IMR-90 (cell line): ENCODE data around the gene TCF3. TPM values are rescaled to one million over a fixed set of nuclear protein-coding genes. Genes with fewer than 3 reads are reported as not detected.

ENCODE experiments used
- ATAC-seq: fragments of 200-7000 bp; cut with Tn5 transposase; 2 replicates; pipeline ENCODE4 v1.9.1; 2020; ENCODE audit warnings: low read depth, mild to moderate bottlenecking, moderate library complexity
- BruUV-seq: library from RNA; stranded (reverse); fragments of 400-500 nt; replicated peaks from 2 replicates; lab custom pipeline; 2021; lab: Mats Ljungman, UMichigan
- CTCF ChIA-PET: fragments of 300-600 bp; formaldehyde crosslinking; extraction: SDS; loops from one replicate; lab custom pipeline; 2021; ENCODE audit warnings: antibody characterized with exemption; lab: Yijun Ruan, JAX
- POLR2A ChIA-PET: fragments of 300-600 bp; sonication (Branson Sonifier 250); formaldehyde crosslinking; loops from one replicate; lab custom pipeline; 2022; ENCODE audit warnings: antibody characterized with exemption; ENCODE audit not compliant: unreplicated experiment; lab: Charles Lee
- DNase-seq: peaks from one replicate; pipeline ENCODE4 v3.0.0; 2013
- H2AFZ ChIP-seq: replicated peaks from 2 replicates; pipeline ENCODE3; 2013; ENCODE audit warnings: low read length, mild to moderate bottlenecking; ENCODE audit not compliant: poor library complexity
- H2AK5ac ChIP-seq: 2 replicates; pipeline ENCODE4 v1.6.1; 2013; ENCODE audit warnings: low read depth, low read length, inconsistent platforms
- H2AK9ac ChIP-seq: replicated peaks from 2 replicates; pipeline ENCODE3; 2013; ENCODE audit warnings: mild to moderate bottlenecking, low read depth, low read length, moderate library complexity; ENCODE audit not compliant: poor library complexity
- H2BK120ac ChIP-seq: 2 replicates; pipeline ENCODE4 v1.6.1; 2013; ENCODE audit warnings: low read depth, low read length, inconsistent platforms
- H2BK15ac ChIP-seq: 3 replicates; pipeline ENCODE4 v1.6.1; 2013; ENCODE audit warnings: low read depth, low read length, inconsistent platforms
- H2BK20ac ChIP-seq: 2 replicates; pipeline ENCODE4 v1.6.1; 2013; ENCODE audit warnings: low read depth, mild to moderate bottlenecking, inconsistent platforms, low read length, moderate library complexity
- H2BK5ac ChIP-seq: 2 replicates; pipeline ENCODE4 v1.6.1; 2013; ENCODE audit warnings: mild to moderate bottlenecking, low read depth, low read length, inconsistent platforms; ENCODE audit not compliant: poor library complexity, severe bottlenecking
- H3K14ac ChIP-seq: replicated peaks from 2 replicates; pipeline ENCODE4 v1.6.1; 2013; ENCODE audit warnings: low read depth, low read length, inconsistent platforms
- H3K18ac ChIP-seq: 2 replicates; pipeline ENCODE4 v1.6.1; 2013; ENCODE audit warnings: low read depth, low read length, control low read depth
- H3K23ac ChIP-seq: 2 replicates; pipeline ENCODE4 v1.6.1; 2013; ENCODE audit warnings: low read depth, low read length, inconsistent platforms
- H3K27ac ChIP-seq: 2 replicates; pipeline ENCODE4 v1.5.1; 2013; ENCODE audit warnings: mild to moderate bottlenecking, control low read depth, low read length; ENCODE audit not compliant: insufficient read depth
- H3K27me3 ChIP-seq: 2 replicates; pipeline ENCODE4 v1.6.1; 2013; ENCODE audit warnings: low read length; ENCODE audit not compliant: control insufficient read depth, insufficient read depth
- H3K36me3 ChIP-seq: 2 replicates; pipeline ENCODE4 v1.6.1; 2013; ENCODE audit warnings: low read length, mixed read lengths; ENCODE audit not compliant: control insufficient read depth, insufficient read depth
- H3K4ac ChIP-seq: 2 replicates; pipeline ENCODE4 v1.6.1; 2013; ENCODE audit warnings: low read depth, low read length, inconsistent platforms
- H3K4me1 ChIP-seq: 2 replicates; pipeline ENCODE4 v1.6.1; 2013; ENCODE audit warnings: low read length, mixed read lengths; ENCODE audit not compliant: control insufficient read depth, insufficient read depth
- H3K4me2 ChIP-seq: 2 replicates; pipeline ENCODE4 v1.6.1; 2013; ENCODE audit warnings: low read depth, mild to moderate bottlenecking, control low read depth, low read length, moderate library complexity
- H3K4me3 ChIP-seq: 2 replicates; pipeline ENCODE4 v1.5.1; 2013; ENCODE audit warnings: low read depth, mild to moderate bottlenecking, control low read depth, low read length, moderate library complexity; ENCODE audit not compliant: insufficient read depth
- H3K56ac ChIP-seq: 2 replicates; pipeline ENCODE4 v1.6.1; 2013; ENCODE audit warnings: low read length, inconsistent platforms; ENCODE audit not compliant: insufficient read depth; ENCODE audit errors: extremely low read depth
- H3K79me1 ChIP-seq, 2 experiments: 2 replicates each; pipeline ENCODE4 v1.6.1; 2013; ENCODE audit warnings: low read length in 2 of 2, inconsistent platforms in 1 of 2, low read depth in 1 of 2
- H3K9ac ChIP-seq: 2 replicates; pipeline ENCODE4 v1.6.1; 2013; ENCODE audit warnings: low read depth, low read length, control low read depth
- H3K9me1 ChIP-seq: 2 replicates; pipeline ENCODE4 v1.6.1; 2013; ENCODE audit warnings: low read length, inconsistent platforms; ENCODE audit not compliant: insufficient read depth
- H3K9me3 ChIP-seq: 2 replicates; pipeline ENCODE4 v1.6.1; 2013; ENCODE audit warnings: low read length; ENCODE audit not compliant: control insufficient read depth, insufficient read depth
- H4K20me1 ChIP-seq: 2 replicates; pipeline ENCODE4 v1.6.1; 2013; ENCODE audit warnings: low read length, inconsistent platforms; ENCODE audit not compliant: insufficient read depth
- H4K5ac ChIP-seq: 2 replicates; pipeline ENCODE4 v1.6.1; 2013; ENCODE audit warnings: mild to moderate bottlenecking, low read depth, low read length, control low read depth
- H4K8ac ChIP-seq, 2 experiments: 2 replicates each; pipeline ENCODE4 v1.6.1; 2013; ENCODE audit warnings: low read depth in 2 of 2, low read length in 2 of 2, control low read depth in 1 of 2, inconsistent platforms in 1 of 2
- H4K91ac ChIP-seq: 2 replicates; pipeline ENCODE4 v1.6.1; 2013; ENCODE audit warnings: low read depth, low read length, inconsistent platforms; ENCODE audit not compliant: insufficient read depth
- BHLHE40 ChIP-seq: fragments of 150-350 bp; IDR thresholded peaks from 2 replicates; pipeline ENCODE4 v1.6.1; 2016; ENCODE audit warnings: mild to moderate bottlenecking, low read depth, low read length
- CEBPB ChIP-seq: IDR thresholded peaks from 2 replicates; pipeline ENCODE4 v1.6.1; 2012; ENCODE audit warnings: low read depth, low read length, improper control_type of control experiment
- CHD1 ChIP-seq: IDR thresholded peaks from 2 replicates; pipeline ENCODE4 v1.6.1; 2012; ENCODE audit warnings: low read depth, low read length, improper control_type of control experiment
- FOS ChIP-seq: fragments of 150-350 bp; IDR thresholded peaks from 2 replicates; pipeline ENCODE4 v1.6.1; 2016; ENCODE audit warnings: low read depth, low read length
- MAZ ChIP-seq: IDR thresholded peaks from 2 replicates; pipeline ENCODE4 v1.6.1; 2012; ENCODE audit warnings: low read depth, mild to moderate bottlenecking, low read length, improper control_type of control experiment, moderate library complexity, borderline replicate concordance
- MXI1 ChIP-seq: IDR thresholded peaks from 2 replicates; pipeline ENCODE4 v1.6.1; 2012; ENCODE audit warnings: low read depth, mild to moderate bottlenecking, low read length, moderate library complexity, borderline replicate concordance
- NFE2L2 ChIP-seq: fragments of 150-350 bp; IDR thresholded peaks from 2 replicates; pipeline ENCODE4 v1.6.1; 2016; ENCODE audit warnings: low read depth, mild to moderate bottlenecking, low read length
- POLR2A ChIP-seq: IDR thresholded peaks from 2 replicates; pipeline ENCODE4 v1.6.1; 2012; ENCODE audit warnings: mild to moderate bottlenecking, low read depth, low read length
- RAD21 ChIP-seq: IDR thresholded peaks from 2 replicates; pipeline ENCODE4 v1.6.1; 2012; ENCODE audit warnings: low read length, improper control_type of control experiment
- RCOR1 ChIP-seq: IDR thresholded peaks from 2 replicates; pipeline ENCODE4 v1.6.1; 2012; ENCODE audit warnings: mild to moderate bottlenecking, low read length, improper control_type of control experiment; ENCODE audit not compliant: insufficient replicate concordance
- RFX5 ChIP-seq: IDR thresholded peaks from 2 replicates; pipeline ENCODE4 v1.8.0; 2012; ENCODE audit warnings: low read depth, mild to moderate bottlenecking, low read length, moderate library complexity
- SMC3 ChIP-seq: fragments of 150-350 bp; IDR thresholded peaks from 2 replicates; pipeline ENCODE4 v1.6.1; 2016; ENCODE audit warnings: low read depth, mild to moderate bottlenecking, antibody characterized with exemption, low read length, moderate library complexity
- WGBS, 2 experiments: methylation state at CpG; one replicate each; pipeline versions ENCODE4 v1.1.5 to v1.1.7; 2013; ENCODE audit warnings: missing lambda C conversion rate in 2 of 2; ENCODE audit not compliant: insufficient read length in 1 of 2; ENCODE audit errors: extremely low coverage in 2 of 2; 5-methylcytosine and 5-hydroxymethylcytosine counted together
- dilution Hi-C: fragments of 300-500 bp; cut with HindIII; formaldehyde crosslinking; loops from one replicate; pipeline ENCODE4 v1.14.3; 2018; ENCODE audit warnings: low sequenced_read_pairs; ENCODE audit not compliant: unreplicated experiment
- in situ Hi-C: fragments of 300-500 bp; cut with MboI; formaldehyde crosslinking; loops from 3 replicates; pipeline ENCODE4 v1.14.3; 2019; ENCODE audit warnings: low sequenced_read_pairs, inconsistent platforms, mixed read lengths
- intact Hi-C: fragments of 100-400 bp; cut with micrococcal nuclease; formaldehyde crosslinking; loops from 2 replicates; pipeline ENCODE4 v1.10.0; 2022
- polyA plus RNA-seq, 3 experiments: library from polyadenylated mRNA; depleted of rRNA; stranded (reverse); fragments of >200 nt; gene quantifications; 2 replicates each; pipeline ENCODE4 v1.2.3, GENCODE V29; 2012; ENCODE audit warnings: low replicate concordance in 1 of 3
- total RNA-seq: library from RNA; depleted of rRNA; stranded (reverse); fragments of >200 nt; gene quantifications from 2 replicates; pipeline ENCODE4 v1.2.3, GENCODE V29; 2012
- TF ChIP-seq, protein P1 (sequence below): fragments of 150-350 bp; IDR thresholded peaks from 2 replicates; pipeline ENCODE4 v1.6.1; 2016; ENCODE audit warnings: low read depth, mild to moderate bottlenecking, low read length, moderate library complexity, borderline replicate concordance
- TF ChIP-seq, protein P2 (sequence below): fragments of 150-350 bp; IDR thresholded peaks from 2 replicates; pipeline ENCODE4 v1.6.1; 2017; ENCODE audit warnings: mild to moderate bottlenecking, antibody characterized with exemption, low read length, low read depth

Gene TCF3
- total and polyA plus RNA-seq, 2 of the 4 experiments (the other 2 are of a cell fraction): 29.9 to 127 TPM

DNA sequence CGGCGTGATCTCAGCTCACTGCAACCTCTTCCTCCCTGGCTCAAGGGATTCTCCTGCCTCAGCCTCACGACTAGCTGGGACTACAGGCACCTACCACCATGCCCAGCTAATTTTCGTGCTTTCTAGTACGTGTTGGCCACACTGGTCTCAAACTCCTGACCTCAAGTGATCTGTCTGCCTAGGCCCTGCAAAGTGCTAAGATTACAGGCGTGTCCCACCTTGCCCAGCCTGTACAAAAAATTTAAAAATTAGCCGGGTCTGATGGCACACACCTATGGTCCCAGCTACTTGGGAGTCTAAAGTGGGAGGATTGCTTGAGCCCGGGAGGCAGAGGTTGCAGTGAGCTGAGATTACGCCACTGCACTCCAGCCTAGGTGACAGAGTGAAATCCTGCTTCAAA lies 79.6 kb downstream of the TCF3 start:
- H3K9me3 ChIP-seq: no peaks in the 10 kb centered on the region
- BruUV-seq: no TSS peak
- H4K5ac ChIP-seq: no peak overlapping the region
- H3K4ac ChIP-seq: no peak overlapping the region
- H3K4me2 ChIP-seq: no peak overlapping the region
- WGBS, 2 experiments: 85% methylated on average over 7 of the region's 9 CpGs; no CpG with 5 or more reads in 1 of the 2 experiments
- no peak for ATAC-seq
- H2BK5ac ChIP-seq: no peak overlapping the region
- H2BK15ac ChIP-seq: no peak overlapping the region
- H3K23ac ChIP-seq: no peak overlapping the region
- intact Hi-C loops: no loop called here
- TF ChIP-seq SMC3 (no peak), RCOR1 (no peak), CHD1 (no peak), MXI1 (no peak), FOS (no peak), RAD21 (no peak), NFE2L2 (no peak), BHLHE40 (no peak), POLR2A (no peak), RFX5 (no peak), CEBPB (no peak), MAZ (no peak)
- TF ChIP-seq, protein P1, sequence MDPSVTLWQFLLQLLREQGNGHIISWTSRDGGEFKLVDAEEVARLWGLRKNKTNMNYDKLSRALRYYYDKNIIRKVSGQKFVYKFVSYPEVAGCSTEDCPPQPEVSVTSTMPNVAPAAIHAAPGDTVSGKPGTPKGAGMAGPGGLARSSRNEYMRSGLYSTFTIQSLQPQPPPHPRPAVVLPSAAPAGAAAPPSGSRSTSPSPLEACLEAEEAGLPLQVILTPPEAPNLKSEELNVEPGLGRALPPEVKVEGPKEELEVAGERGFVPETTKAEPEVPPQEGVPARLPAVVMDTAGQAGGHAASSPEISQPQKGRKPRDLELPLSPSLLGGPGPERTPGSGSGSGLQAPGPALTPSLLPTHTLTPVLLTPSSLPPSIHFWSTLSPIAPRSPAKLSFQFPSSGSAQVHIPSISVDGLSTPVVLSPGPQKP: no peak
- TF ChIP-seq, protein P2, sequence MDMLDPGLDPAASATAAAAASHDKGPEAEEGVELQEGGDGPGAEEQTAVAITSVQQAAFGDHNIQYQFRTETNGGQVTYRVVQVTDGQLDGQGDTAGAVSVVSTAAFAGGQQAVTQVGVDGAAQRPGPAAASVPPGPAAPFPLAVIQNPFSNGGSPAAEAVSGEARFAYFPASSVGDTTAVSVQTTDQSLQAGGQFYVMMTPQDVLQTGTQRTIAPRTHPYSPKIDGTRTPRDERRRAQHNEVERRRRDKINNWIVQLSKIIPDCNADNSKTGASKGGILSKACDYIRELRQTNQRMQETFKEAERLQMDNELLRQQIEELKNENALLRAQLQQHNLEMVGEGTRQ: no peak
- peaks cover 2% of the 10 kb centered on the region; the same call in 1 of the 2 replicates for H3K4me1 ChIP-seq
- H3K4me3 ChIP-seq: no peak overlapping the region
- H3K9ac ChIP-seq: no peak overlapping the region
- peaks cover 14% of the 10 kb centered on the region; the same call in 1 of the 2 replicates for H3K36me3 ChIP-seq
- dilution Hi-C loops: no loop called here
- H2AK5ac ChIP-seq: no peak overlapping the region
- peaks cover 12% of the 10 kb centered on the region; the same call in 1 of the 2 replicates for H4K20me1 ChIP-seq
- no peak overlapping the region for H2AK9ac ChIP-seq
- no peaks in the 10 kb centered on the region for H3K79me1 ChIP-seq
- no peak overlapping the region for H2BK20ac ChIP-seq
- H4K91ac ChIP-seq: no peak overlapping the region
- H2BK120ac ChIP-seq: no peak overlapping the region
- H3K56ac ChIP-seq: no peak overlapping the region
- no peak for DNase-seq
- ChIA-PET CTCF (no interaction called here), POLR2A (interaction anchor here (0.7 kb wide), 1 partner anchor 154 kb away, joined by 6 read pairs; no protein-coding TSS in a partner anchor)
- H3K14ac ChIP-seq: no peak overlapping the region
- in situ Hi-C loops: no loop called here
- H3K27me3 ChIP-seq: no peaks in the 10 kb centered on the region; the same call in 1 of the 2 replicates
- H3K27ac ChIP-seq: no peak overlapping the region
- no peak overlapping the region for H4K8ac ChIP-seq
- H3K9me1 ChIP-seq: no peaks in the 10 kb centered on the region
- H3K18ac ChIP-seq: no peak overlapping the region
- no peak overlapping the region for H2AFZ ChIP-seq
